H1 (cell line): ENCODE results near the gene TTR. TPM values are rescaled to one million over a fixed set of nuclear protein-coding genes. Genes with fewer than 3 reads are reported as not detected.

Source experiments
- CTCF ChIP-seq, 3 experiments: IDR thresholded peaks; 1 replicate in 2 of 3; 2 replicates in 1 of 3; pipeline versions ENCODE4 v1.5.1 to v1.6.1; 2011; ENCODE audit warnings: low read length in 3 of 3, mild to moderate bottlenecking in 3 of 3, inconsistent platforms in 2 of 3, low read depth in 1 of 3, moderate library complexity in 1 of 3; ENCODE audit not compliant: insufficient read depth in 1 of 3; ENCODE audit errors: control extremely low read depth in 1 of 3
- polyA plus RNA-seq, 7 experiments: library from polyadenylated mRNA; depleted of rRNA in 3 of 7; stranded (reverse) in 5 of 7; unstranded in 2 of 7; fragments of >200 nt in 5 of 7; fragments of 200-250 nt in 2 of 7; gene quantifications; 1 replicate in 5 of 7; 2 replicates in 1 of 7; 4 replicates in 1 of 7; pipeline versions ENCODE4 v1.2.1 to v1.2.3, GENCODE V29; 2011 to 2013; ENCODE audit warnings: missing spikeins in 2 of 7, mixed read lengths in 2 of 7
- total RNA-seq: library from RNA; stranded (reverse); fragmentation: NEBNext Ultra II Directional; extraction: Animal tissue kit (Norgen Biotek cat#: 25700); gene quantifications from 2 replicates; pipeline ENCODE4 v1.2.1, GENCODE V29; 2021

TTR gene
- total and polyA plus RNA-seq, 2 of the 8 experiments (the other 6 are each of a cell fraction or from before 2014, with no cell fraction given), result not detected

- TF ChIP-seq CTCF (IDR thresholded peaks at IDR 0.05; ENCODE audit: control extremely low read depth in 1 of 3, insufficient read depth in 1 of 3, low read depth in 1 of 3, low read length in 3 of 3), result no peak
Measured at GRCh38 chr18:31581498-31582197, 10.0 kb upstream of the TTR start (continued).
